Nephron progenitor cell (in vitro differentiated cells): ENCODE results near the gene RNF14.

Source experiments
- DNase-seq: peaks from one replicate; pipeline ENCODE4 v3.0.0; 2021
- H3K27ac Mint-ChIP-seq: 2 replicates; pipeline ENCODE4 v1.8.0; 2021; ENCODE audit warnings: mild to moderate bottlenecking, moderate library complexity, mixed read lengths
- H3K27me3 Mint-ChIP-seq: 2 replicates; pipeline ENCODE4 v1.8.0; 2021; ENCODE audit warnings: mild to moderate bottlenecking, low read depth, mixed read lengths; ENCODE audit not compliant: poor library complexity
- H3K36me3 Mint-ChIP-seq: 2 replicates; pipeline ENCODE4 v1.8.0; 2021; ENCODE audit warnings: low read depth, mixed read lengths
- H3K4me1 Mint-ChIP-seq: 2 replicates; pipeline ENCODE4 v1.8.0; 2021; ENCODE audit warnings: mixed read lengths
- H3K4me3 Mint-ChIP-seq: 2 replicates; pipeline ENCODE4 v1.8.0; 2021; ENCODE audit warnings: mild to moderate bottlenecking, moderate library complexity, mixed read lengths
- H3K9me3 Mint-ChIP-seq: 2 replicates; pipeline ENCODE4 v1.8.0; 2021; ENCODE audit warnings: mild to moderate bottlenecking, moderate library complexity, mixed read lengths
- TF ChIP-seq, protein P1 (sequence below): fragments of 200-600 bp; sonication (generic); IDR thresholded peaks from 2 replicates; pipeline ENCODE4 v1.5.0; 2021; ENCODE audit warnings: antibody characterized with exemption

The RNF14 gene

DNA sequence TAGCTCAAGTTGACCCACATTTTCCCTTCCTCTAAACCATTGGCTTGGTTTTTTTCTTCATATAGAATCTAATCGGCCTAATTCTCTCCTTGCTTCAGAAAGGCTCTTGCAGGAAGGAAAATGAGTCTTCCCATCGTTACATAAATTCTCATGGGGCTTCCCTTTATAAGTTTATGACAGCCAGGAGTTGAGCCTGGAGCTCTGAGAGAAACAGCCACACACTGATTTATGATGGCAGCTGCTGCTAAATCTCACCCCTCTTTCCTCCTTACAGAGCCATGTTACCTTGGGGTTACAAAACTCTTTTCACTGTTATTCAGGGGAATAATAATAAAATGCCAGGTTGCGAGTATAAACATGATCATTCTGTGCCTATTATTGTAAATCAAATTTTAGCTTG lies 5.2 kb upstream of the RNF14 start:
- DNase-seq: no peak

GRCh38 chr5:141965071-141965470 lies 3.8 kb upstream of the RNF14 start:
- Mint-ChIP-seq H3K27me3 (peaks cover 2% of the 10 kb centered on the region), H3K9me3 (no peaks in the 10 kb centered on the region), H3K4me3 (no peak overlapping the region), H3K36me3 (no peaks in the 10 kb centered on the region), H3K4me1 (peaks cover 74% of the 10 kb centered on the region), H3K27ac (peak overlapping the region; percentile 92)
- DNase-seq: peak; percentile 16
- TF ChIP-seq, protein P1, sequence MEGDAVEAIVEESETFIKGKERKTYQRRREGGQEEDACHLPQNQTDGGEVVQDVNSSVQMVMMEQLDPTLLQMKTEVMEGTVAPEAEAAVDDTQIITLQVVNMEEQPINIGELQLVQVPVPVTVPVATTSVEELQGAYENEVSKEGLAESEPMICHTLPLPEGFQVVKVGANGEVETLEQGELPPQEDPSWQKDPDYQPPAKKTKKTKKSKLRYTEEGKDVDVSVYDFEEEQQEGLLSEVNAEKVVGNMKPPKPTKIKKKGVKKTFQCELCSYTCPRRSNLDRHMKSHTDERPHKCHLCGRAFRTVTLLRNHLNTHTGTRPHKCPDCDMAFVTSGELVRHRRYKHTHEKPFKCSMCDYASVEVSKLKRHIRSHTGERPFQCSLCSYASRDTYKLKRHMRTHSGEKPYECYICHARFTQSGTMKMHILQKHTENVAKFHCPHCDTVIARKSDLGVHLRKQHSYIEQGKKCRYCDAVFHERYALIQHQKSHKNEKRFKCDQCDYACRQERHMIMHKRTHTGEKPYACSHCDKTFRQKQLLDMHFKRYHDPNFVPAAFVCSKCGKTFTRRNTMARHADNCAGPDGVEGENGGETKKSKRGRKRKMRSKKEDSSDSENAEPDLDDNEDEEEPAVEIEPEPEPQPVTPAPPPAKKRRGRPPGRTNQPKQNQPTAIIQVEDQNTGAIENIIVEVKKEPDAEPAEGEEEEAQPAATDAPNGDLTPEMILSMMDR: no peak

More for the DNA sequence above, 5.2 kb upstream of the RNF14 start:
- Mint-ChIP-seq H3K27me3 (peaks cover 2% of the 10 kb centered on the region), H3K9me3 (no peaks in the 10 kb centered on the region), H3K27ac (no peak overlapping the region), H3K36me3 (no peaks in the 10 kb centered on the region), H3K4me1 (peaks cover 74% of the 10 kb centered on the region), H3K4me3 (no peak overlapping the region)
- TF ChIP-seq, protein P1: no peak

DNA sequence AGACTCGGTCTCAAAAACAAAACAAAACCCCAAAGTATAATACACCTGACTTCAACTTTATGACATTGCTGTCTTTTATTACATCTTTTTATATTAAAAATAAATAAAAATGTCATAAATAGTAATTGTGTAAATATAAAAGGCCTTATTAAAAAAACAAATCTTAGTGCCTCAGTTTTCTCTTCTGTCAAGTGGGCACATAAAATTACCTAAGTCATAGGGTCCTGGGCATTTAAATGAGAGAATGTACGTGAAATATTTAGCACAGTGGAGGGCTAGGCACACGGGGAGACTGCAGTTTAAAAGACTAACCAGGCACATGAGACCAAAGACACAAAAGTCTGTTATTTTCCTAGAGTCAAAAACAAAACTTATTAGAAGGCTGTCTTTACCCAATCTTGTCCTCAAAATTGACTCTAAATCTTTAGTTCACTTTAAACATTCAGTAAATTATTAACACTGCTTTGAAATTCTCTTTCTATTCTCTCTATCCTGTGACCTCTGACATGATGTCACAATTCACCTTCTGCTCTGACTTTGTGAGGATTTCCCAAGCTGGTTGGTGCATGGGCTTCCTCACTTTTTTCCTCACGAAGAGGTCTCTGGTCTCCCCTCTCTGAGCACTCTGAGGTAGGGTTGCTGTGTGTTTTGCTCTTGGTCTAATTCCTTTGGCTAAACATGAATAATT lies 2.5 kb upstream of the RNF14 start:
- Mint-ChIP-seq H3K36me3 (no peaks in the 10 kb centered on the region), H3K4me3 (no peak overlapping the region), H3K27me3 (peaks cover 2% of the 10 kb centered on the region), H3K9me3 (no peaks in the 10 kb centered on the region), H3K4me1 (peaks cover 67% of the 10 kb centered on the region), H3K27ac (no peak overlapping the region)
- DNase-seq: no peak
- TF ChIP-seq, protein P1: no peak

DNA sequence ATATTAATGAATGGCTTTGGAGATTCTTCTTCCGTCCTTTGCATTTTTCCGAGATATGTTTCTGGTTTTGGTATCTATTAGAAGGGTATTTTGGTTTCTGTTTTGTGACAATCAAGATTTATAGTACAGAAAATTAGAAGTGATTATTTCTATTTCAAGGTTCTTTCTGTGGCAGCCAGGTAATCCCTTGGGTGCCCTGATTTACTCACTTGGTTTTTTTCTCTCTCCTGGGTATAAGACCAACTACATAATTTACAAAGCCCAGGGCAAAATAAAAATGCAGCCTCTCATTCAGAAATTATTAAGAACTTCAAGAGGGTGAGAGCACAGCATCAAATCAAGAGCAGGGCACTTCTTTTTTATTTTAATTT lies 2.0 kb upstream of the RNF14 start:
- peaks cover 2% of the 10 kb centered on the region for H3K27me3 Mint-ChIP-seq
- H3K27ac Mint-ChIP-seq: no peak overlapping the region
- H3K4me1 Mint-ChIP-seq: peaks cover 63% of the 10 kb centered on the region
- TF ChIP-seq, protein P1: no peak
- no peak overlapping the region for H3K4me3 Mint-ChIP-seq
- peaks cover under 1% of the 10 kb centered on the region for H3K36me3 Mint-ChIP-seq
- no peaks in the 10 kb centered on the region for H3K9me3 Mint-ChIP-seq
- no peak for DNase-seq

GRCh38 chr5:141969783-141970771 lies 1.2 kb downstream of the RNF14 start:
- Mint-ChIP-seq H3K27ac (no peak overlapping the region), H3K4me1 (peaks cover 37% of the 10 kb centered on the region), H3K9me3 (no peaks in the 10 kb centered on the region), H3K4me3 (peak overlapping the region; percentile 94), H3K27me3 (peaks cover 2% of the 10 kb centered on the region), H3K36me3 (peaks cover 27% of the 10 kb centered on the region)
- DNase-seq: no peak
- TF ChIP-seq, protein P1: no peak
